GM21367 (cell line): ENCODE data around the gene MYO18A.

Experiments used
- ATAC-seq: cut with Tn5 transposase; IDR thresholded peaks from one replicate; pipeline ENCODE4 v1.9.1; 2021; ENCODE audit not compliant: unreplicated experiment

The MYO18A gene

DNA sequence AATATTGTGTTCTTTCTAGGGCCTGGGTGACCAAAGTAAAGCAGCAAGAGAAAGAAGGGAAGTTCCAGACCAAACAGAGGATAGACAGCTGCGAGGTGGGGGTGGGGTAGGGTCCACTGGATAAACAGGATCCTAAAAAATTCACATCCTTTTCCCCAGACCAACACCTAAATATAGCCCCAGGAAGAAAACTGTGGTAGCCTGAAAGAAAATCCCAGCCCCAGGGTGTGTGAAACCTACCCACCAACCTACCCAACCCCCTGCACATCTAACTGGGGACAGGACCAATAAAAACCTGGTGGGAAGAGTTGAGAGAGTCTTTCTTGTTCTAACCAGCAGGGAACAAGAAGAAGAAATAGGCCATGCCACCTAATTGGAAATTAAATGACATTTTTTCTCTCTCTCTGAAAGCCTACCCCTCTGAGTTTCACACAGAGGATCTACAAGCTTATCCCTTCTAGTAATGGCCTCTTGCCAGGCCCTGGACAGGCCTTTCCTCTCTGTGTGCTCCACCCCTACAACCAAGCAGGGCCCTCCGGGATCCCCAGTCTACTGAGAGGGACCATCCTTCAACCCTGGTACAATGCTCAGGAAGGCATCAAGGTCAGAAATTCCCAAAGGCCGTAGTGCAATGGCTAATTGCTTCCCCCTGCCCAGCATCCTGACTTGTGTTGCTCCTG is 12.0 kb downstream of the MYO18A start:
- ATAC-seq: no peak

DNA sequence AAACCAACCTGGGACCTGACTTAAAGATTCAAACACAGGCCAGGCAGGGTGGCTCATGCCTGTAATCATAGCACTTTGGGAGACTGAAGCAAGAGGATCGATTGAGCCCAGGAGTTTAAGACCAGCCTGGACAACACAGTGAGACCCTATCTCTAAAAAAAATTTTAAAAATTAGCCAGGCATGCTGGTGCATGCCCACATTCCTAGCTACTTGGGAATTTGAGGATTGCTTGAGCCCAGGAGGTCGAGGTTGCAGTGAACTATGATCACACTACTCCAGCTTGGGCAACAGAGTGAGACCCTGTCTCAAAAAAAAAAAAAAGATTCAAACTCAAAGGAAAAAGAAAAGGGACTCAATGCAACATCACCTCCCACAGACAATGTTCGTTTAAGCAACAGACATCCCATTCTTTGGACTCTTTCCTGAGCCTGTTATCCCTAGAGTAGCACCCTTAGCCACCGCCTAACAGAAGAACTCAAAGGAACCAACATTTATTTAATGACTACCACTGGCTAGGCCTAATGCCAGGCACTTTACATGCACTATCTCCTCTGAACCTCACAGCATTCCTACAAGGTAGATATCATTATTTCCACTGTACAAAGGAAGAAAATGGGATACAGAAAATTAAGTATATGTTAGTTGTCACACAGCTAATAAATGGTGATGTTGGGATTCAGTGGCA is 12.7 kb downstream of the MYO18A start:
- no peak for ATAC-seq

DNA sequence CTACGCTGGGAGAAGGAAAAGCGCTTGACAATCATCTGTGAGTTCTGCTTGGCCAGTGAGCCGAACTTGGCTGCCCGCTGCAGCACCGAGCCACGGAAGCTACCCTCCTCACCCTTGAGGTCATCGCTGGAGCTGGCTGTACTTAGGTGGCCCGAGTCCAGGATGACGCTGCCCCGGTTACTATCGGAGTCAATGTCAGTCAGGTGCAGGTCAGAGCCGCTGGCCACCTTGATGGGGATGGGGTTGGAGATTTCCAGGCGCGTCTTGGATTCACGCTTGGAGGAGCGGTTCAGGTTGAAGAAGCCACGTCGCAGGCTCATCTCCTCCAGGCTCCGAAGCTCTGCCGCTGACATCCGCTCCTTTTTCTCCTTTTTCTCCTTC is 13.7 kb downstream of the MYO18A start:
- ATAC-seq: no peak

DNA sequence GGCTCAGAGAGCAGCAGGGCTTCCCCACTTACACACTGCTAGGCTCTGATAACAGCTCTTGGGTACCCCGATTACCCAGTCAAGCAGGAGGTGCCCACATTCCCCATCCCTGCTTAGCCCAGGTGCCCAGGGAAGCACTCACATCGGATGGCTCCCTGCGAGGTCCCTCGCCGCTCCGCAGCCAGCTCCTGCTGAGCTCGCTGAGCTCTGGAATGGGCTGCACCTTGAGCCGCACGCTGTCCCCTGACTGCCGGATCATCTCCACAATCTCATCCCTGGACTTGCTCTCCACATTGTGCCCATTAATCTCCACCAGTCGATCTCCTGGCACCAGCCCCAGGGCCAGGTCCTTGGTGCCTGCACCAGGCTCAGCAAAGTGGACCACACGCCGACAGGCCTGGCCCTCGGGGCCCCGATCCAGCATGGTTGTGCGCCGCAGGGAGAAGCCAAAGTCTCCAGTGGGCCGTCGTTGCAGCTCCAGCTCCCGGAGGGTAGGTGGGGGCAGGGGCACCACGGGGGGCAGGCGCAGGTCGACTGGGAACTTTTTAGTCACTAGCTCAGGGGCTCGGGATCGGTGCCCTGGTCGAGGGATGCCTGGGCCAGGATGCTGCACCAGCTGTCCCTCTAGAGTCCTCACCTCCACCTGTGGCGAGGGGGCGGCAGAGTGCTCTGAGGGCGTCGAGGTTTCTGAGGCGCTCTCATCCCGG is 14.2 kb downstream of the MYO18A start:
- ATAC-seq: no peak

DNA sequence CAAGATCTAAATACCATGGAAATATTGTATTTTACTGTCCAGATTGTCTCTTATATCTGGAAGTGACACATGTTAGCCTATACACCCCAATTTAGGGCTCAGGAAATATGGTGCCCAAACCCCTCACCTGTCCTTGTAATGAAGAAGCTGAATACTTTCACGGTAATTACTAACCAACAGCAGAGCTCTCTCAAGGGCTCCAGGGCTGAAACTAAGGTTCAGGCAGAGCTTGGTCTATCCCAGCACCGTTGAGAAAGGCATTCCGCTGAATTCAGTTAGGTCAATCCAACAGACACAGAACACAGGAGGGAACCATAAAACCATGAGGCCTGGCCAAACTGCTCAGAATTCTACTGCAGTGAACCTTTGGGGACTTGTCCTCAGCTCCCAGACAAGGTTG is 14.9 kb downstream of the MYO18A start:
- ATAC-seq: no peak

DNA sequence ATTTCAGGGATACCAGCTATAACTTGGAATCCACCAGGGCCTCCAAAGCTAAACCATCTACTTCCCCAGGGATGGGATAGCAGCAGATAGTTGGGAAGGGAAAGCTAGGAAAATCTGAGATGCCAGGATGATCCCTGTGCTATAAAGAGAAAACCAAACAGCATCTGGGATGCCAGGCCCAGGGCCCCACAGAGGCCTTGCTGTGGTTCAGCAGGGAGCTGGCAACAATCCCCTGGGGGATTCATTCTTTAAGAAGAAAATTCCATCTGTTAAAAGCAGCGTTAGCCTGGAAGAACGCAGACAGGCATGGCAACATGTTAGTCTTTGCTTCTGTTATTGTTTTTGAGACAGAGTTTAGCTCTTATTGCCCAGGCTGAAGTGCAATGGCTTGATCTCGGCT is 16.6 kb downstream of the MYO18A start:
- no peak for ATAC-seq

DNA sequence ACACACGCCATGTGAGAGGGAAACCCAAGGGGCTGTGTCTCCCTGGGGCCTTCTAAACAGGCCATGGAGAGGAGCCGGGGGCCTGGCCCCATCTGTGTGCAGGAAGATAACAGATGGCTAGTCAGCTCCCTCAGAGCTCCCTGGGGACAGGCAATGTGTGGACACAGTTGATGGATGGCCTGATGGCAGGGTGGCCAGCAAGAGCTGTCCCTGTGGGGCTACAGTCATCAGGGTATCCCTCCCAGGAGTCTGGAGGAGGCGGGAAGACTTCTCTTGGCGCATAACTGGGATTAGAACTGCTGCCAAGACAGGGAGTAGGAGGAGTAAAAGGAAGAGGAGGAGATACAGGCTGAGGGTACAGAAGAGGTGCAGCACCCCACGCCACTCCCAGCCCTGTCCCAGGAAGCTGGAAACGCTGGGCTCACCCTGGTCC is 17.3 kb downstream of the MYO18A start:
- ATAC-seq: no peak

DNA sequence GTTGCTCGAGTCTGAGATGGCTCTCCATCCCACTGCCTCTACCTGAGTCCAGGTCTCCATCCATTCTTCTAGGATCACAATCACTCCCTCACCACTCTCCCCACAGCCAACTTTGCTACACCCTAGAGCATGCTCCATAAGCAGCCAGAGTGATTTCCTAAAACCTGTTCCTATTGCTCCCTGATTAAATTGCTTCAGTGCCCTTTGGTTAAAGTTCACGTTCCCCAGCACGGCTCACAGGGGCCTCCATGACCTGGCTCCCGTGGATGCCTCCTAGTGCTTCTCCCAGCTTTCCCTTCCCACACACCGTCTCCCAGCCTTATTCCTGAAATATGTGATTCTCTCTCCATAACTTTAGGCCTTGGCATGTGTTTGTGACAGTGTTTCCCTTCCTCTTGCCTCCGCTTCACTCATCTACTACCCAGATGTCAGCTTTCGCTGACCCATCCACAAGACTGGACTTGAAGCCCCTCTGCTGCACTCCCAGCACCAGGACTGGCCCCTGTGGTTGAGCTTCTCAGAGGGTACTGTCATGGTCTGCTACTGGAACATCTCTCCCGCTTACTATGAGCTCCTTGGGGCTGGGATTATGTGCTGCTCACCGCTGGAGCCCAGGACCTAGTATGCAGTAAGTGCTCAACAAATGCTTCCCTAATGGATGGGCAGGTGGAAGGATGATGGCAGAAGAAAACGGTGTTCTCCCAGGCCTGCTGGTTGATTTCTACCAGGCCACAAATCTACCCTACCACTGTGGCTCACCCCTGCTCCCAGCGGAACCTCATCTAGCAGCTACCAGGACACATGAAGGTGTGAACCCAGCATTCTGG is 17.9 kb downstream of the MYO18A start:
- no peak for ATAC-seq

DNA sequence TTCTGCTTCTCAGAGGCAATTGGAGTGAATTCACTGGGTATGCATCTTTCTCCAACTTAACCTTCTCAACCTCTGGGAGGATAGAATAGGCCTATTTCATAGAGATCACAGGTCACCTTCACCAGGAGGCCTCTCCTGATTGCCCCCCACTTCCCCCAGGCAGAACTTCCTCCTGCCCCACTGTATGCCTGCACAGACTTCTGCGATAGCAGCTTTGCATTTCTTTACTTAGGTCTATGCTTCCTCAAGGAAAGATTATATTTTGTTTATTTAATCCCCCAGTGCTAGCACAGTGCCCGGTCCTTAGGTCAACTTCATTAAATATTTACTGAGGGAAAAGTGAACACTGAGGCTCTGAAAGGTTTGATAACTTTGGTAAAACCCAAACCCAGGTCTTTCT is 19.9 kb downstream of the MYO18A start:
- no peak for ATAC-seq

DNA sequence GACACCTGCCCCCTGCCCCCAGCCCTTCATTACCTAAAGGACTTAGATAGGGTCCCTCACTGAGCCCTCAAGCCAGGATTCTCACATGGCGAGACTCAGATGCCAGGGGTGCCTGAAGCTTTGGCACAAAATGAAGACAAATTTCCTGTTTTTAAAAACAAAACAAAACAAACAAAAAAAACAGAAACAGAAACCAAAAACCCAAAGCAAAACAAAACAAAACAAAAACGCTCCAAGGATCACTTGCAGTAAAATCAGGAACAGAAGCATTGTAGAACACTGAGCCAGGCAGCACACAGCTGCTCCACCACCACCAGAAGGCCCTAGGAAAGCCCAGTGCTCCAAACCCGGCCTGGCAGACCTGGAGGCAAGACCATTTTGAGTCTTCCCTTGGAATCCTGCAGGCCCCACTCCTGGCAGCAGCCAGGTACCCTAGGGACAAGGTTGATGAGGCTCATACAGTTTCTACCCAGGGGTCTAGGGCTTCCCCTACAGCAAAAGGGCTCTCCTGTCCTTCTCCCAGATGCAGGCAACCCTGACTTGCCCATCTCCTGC is 20.8 kb downstream of the MYO18A start:
- ATAC-seq: no peak

DNA sequence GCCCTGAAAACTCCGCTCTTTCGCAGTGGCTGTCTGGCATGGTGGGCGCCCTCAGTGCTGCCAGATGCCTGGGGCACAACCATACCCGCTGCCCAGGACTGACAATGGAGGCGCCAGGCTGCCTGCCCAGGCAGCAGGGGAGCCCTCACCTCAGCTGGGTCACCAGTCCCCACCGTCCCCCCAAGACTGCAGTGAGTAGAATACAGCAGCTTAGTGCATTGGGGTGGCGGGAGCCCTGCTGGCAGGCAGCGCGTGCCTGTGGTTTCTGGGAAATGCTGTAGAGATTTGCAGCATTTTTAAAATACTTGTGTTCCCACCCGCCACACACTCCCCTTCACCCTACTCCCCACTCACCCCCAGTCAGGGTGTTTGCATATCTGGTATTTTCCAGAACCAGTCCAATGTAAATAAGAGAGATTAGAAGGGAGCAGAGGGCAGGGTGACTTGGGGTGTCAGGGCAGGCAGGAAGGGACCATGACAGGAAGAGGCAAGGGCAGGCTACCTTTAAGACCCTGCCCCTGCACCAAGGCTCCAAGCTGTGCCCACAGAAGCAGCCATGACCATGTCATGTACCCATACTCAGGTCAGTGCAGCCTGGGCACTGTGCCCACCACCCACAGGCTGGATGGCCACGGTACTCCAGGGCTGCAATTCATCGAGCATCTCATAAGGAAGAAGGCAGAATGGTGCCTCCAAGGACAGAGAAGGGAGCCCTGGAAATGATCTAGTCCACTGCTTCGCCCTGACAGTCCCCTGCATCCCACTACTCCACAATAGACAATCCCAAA is 21.5 kb downstream of the MYO18A start:
- no peak for ATAC-seq

DNA sequence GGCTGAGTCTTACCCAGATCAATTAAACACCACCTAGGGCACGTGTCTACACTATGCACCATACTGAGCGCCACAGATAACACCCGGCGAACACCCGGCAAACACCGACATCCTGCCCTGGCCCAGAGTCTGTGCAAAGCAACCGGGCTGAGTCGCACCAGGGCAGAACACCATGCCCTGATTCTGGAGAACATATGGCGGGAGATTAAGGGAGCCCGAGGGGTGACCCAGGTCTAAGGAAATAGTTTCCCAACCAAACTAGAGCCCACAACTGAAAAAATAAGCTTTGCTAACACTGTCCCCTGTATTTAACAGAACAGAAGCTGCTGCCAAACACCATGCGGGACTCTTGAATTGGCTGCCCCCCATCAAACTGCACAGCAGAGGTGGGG is 22.1 kb downstream of the MYO18A start:
- no peak for ATAC-seq

DNA sequence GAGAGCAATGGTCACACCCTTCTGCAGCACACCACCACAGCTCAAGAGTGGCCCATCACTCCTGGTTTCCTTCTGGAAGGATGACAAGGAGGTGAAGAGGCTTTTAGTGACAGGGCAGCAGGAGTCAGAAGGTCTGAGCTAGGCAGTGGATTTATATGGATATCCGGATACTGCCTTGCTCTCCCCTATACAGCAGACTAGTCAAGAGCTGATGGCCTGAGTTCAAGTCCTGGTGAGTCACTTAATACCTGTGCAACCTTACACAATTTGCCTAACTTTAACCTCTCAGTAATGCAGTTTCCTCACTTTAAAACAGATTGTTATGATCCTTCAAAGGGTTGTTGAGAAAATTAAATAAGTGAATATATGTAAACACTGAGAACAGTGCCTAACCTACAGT is 22.9 kb downstream of the MYO18A start:
- ATAC-seq: no peak

DNA sequence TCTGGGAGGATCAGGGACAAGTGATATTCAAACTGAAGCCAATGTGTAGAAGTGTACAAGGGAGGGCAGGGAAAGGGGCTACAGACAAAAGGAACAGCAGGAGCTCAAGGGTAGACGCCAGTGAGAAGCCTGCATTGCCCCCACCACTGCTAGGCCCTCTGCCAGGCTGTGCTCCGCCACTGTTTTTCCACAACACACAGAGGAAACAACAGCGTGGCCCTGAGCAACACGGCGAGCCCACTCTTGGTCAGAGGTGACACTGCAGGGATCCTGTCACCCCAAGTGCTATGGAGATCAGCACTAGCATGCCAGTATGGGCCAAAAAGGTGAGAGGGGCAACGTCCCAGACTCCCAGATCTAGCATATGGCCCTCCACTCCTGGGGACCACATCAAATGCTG is 23.4 kb downstream of the MYO18A start:
- ATAC-seq: no peak

DNA sequence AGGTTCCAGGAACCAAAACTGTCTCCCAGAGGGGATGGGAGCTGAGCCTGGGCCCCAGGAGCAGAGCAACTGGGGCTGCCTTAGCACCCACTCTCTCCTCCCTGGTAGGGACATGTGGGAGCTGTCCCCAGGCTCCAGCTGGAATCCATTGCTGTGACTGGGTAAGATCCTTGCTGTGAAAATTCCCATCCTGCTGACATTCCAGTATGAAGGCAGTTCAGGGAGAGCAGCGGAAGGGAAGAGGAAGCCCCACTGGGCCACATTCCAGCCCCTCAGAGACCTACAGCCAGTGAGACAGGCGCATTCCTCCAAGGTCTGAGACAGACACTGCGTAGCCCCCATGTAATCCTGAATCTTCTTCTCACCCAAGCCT is 24.2 kb downstream of the MYO18A start:
- no peak for ATAC-seq

DNA sequence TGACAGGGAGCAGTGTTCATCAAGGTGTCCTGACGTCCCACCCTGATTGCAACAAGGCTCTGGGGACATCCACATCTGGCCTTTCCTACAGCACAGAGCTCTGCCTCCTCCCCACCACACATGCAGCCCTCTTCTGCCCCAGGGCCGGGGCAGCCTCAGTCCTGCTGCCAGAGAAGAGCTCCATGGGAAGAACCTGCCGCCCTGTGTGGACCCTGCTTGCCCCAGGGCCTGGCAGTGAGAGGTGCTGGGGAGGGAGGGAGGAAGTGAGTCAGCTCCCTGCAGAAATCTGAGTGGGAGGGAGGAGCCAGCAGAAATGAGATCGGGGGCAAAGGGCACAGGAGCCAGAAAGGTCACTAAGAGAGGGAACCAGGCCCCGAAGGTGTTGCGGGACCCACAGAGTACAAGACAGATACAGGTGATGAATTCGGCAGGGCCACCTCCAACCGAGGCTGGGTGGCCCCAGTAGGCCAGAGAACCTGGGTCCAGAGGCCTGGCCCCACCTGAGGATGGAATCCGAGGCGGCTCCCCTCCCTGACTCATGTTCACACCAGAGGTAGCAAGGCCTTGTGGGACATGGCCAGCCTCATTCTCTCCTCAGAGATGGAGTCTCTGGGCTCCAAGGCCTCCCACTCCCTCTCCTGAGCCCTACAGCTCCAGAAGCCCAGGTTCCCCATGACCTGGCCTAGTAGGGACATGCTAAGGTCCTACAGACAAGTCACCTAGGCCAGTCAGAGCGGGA is 24.8 kb downstream of the MYO18A start:
- ATAC-seq: no peak

DNA sequence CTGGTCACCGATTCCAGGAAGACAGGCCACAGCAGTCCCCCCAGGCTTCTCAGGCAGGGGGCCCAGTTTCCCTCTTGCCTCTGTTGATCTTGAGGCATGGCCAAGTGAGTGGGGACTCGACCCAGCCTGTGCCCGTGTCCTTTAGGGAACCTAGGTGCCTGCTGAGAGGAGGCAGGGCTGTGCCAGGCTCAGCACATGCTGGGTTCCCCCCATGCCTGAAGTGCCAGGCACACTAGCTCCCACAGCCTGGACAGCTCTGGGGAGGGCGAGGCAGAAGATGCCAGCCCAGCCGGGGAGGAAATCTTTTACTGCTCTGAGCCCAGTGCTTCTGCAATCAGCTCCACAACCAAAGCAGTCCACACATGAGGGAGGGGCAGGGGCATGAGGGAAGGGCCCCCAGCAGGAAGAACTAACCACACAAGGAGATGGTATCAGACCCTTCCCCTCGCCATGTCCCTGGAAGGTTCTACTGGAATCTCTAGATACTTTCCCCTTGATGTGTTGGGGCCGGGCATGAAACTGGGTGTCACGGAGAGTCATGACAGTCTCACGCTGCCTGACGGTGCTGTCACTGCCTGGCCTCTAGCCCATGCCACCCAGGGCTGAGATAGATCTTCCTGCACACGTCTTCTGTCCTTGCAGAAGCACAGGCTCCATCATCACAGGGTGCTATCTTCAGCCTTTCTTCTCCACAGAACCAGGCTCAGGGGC is 25.5 kb downstream of the MYO18A start:
- ATAC-seq: no peak

DNA sequence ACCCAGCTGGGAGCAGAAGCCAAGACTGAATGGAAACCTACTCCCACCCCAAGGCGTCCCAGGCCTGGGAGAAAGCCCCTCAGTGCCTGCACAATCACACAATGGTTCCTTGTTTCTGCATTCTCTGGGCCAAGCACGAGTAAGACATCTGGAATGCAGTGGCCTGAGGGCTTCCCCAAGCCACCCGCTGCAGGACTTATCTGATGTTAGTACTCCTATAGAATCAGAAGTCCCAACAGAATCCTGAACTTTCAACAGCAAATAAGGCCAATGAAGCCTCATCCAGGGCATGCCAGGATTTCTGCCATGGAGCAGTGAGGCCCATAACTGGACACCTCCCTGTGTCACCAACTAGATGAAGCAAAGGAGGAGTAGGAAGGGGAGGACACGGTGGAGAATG is 28.6 kb downstream of the MYO18A start:
- no peak for ATAC-seq

DNA sequence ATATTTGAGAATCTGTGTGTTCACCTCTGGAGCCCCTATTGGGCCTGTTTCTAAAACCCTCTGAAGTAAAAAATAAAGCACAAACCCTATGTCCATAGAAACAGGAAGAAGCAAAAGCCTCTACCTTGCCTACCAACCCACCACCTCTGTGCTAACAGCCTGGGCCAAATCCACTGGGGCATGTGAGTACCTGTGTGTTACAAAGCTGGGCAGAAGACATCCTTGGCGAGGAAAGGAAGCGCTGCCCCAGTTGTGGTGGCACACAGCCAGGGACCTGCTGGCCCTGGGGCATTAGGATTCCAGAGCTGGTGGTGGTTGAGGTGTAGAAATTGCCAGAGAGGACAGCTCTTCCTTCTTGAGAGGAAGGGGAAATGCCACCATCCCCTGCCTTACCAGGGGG is 30.0 kb downstream of the MYO18A start:
- no peak for ATAC-seq
